CD14-positive monocyte (primary cell): Measurements from ENCODE around the gene HDAC4. TPM values are rescaled to one million over a fixed set of nuclear protein-coding genes. Genes with fewer than 3 reads are reported as not detected.
A peak's percentile ranks its signal among the peaks of the same experiment; 100 is the strongest.

Source experiments
- DNase-seq, 3 donors: peaks; one replicate each; pipeline ENCODE4 v3.0.0-alpha.2; 2011 to 2022
- H2AFZ ChIP-seq: 2 replicates; pipeline ENCODE4 v1.6.0; 2012; ENCODE audit warnings: mild to moderate bottlenecking, low read depth, low read length, inconsistent platforms; ENCODE audit not compliant: insufficient read depth, poor library complexity, severe bottlenecking
- H3K27ac ChIP-seq, 2 donors: 1 replicate in 1 of 2; 2 replicates in 1 of 2; pipeline ENCODE4 v1.5.1; 2012 to 2013; ENCODE audit warnings: low read length in 2 of 2, control low read depth in 1 of 2, inconsistent platforms in 1 of 2, low read depth in 1 of 2, mild to moderate bottlenecking in 1 of 2
- H3K27me3 ChIP-seq, 2 donors: one replicate each; pipeline versions ENCODE4 v1.6.0 to v1.6.1; 2011 to 2013; ENCODE audit warnings: low read length in 2 of 2; ENCODE audit not compliant: control insufficient read depth in 2 of 2, insufficient read depth in 2 of 2
- H3K36me3 ChIP-seq, 2 donors: replicated peaks in 1 of 2; 1 replicate in 1 of 2; 2 replicates in 1 of 2; pipeline versions ENCODE4 v1.5.1 to v1.6.1; 2012 to 2013; ENCODE audit warnings: low read length in 2 of 2, control low read depth in 1 of 2, inconsistent platforms in 1 of 2, mild to moderate bottlenecking in 1 of 2; ENCODE audit not compliant: insufficient read depth in 2 of 2, control insufficient read depth in 1 of 2
- H3K4me1 ChIP-seq, 2 donors: 1 replicate in 1 of 2; 2 replicates in 1 of 2; pipeline versions ENCODE4 v1.5.1 to v1.6.1; 2012 to 2013; ENCODE audit warnings: low read length in 2 of 2, control low read depth in 1 of 2, inconsistent platforms in 1 of 2, mild to moderate bottlenecking in 1 of 2, moderate library complexity in 1 of 2; ENCODE audit not compliant: insufficient read depth in 2 of 2, control insufficient read depth in 1 of 2
- H3K4me2 ChIP-seq: replicated peaks from 2 replicates; pipeline ENCODE3; 2012; ENCODE audit warnings: low read length, moderate library complexity, mild to moderate bottlenecking; ENCODE audit not compliant: poor library complexity, severe bottlenecking; ENCODE audit errors: extremely low read depth
- H3K4me3 ChIP-seq, 3 experiments: fragments of 200-600 bp in 1 of 3; sonication (generic) in 1 of 3; replicated peaks in 1 of 3; 1 replicate in 2 of 3; 2 replicates in 1 of 3; pipeline ENCODE4 v1.5.1; 2011 to 2013; ENCODE audit warnings: low read length in 3 of 3, mild to moderate bottlenecking in 3 of 3, control low read depth in 2 of 3, low read depth in 2 of 3, inconsistent platforms in 1 of 3, moderate library complexity in 1 of 3
- H3K79me2 ChIP-seq: 2 replicates; pipeline ENCODE4 v1.6.0; 2012; ENCODE audit warnings: mild to moderate bottlenecking, control low read depth, inconsistent platforms, low read length, moderate library complexity; ENCODE audit not compliant: insufficient read depth
- H3K9ac ChIP-seq: 2 replicates; pipeline ENCODE4 v1.6.0; 2017; ENCODE audit warnings: low read length, mild to moderate bottlenecking; ENCODE audit not compliant: insufficient read depth, poor library complexity, severe bottlenecking
- H3K9me3 ChIP-seq, 2 donors: replicated peaks in 1 of 2; 1 replicate in 1 of 2; 2 replicates in 1 of 2; pipeline versions ENCODE4 v1.5.1 to v1.6.1; 2012 to 2013; ENCODE audit warnings: low read length in 2 of 2, control low read depth in 1 of 2; ENCODE audit not compliant: control insufficient read depth in 1 of 2, insufficient read depth in 1 of 2
- H4K20me1 ChIP-seq: 2 replicates; pipeline ENCODE4 v1.6.0; 2012; ENCODE audit warnings: mild to moderate bottlenecking, low read length, control low read depth, moderate library complexity; ENCODE audit not compliant: insufficient read depth
- H3K27ac Mint-ChIP-seq, 7 donors: one replicate each; pipeline ENCODE4 v1.8.0; 2020; ENCODE audit warnings: mild to moderate bottlenecking in 7 of 7, mixed read lengths in 7 of 7, moderate library complexity in 6 of 7, inconsistent platforms in 2 of 7
- H3K27me3 Mint-ChIP-seq, 3 donors: one replicate each; pipeline ENCODE4 v1.8.0; 2021 to 2022; ENCODE audit warnings: low read depth in 3 of 3, mild to moderate bottlenecking in 3 of 3, mixed read lengths in 3 of 3, moderate library complexity in 3 of 3, inconsistent platforms in 1 of 3
- H3K36me3 Mint-ChIP-seq, 2 donors: one replicate each; pipeline ENCODE4 v1.8.0; 2020; ENCODE audit warnings: mixed read lengths in 2 of 2, inconsistent platforms in 1 of 2, mild to moderate bottlenecking in 1 of 2
- H3K4me1 Mint-ChIP-seq: one replicate; pipeline ENCODE4 v1.8.0; 2020; ENCODE audit warnings: mild to moderate bottlenecking, mixed read lengths
- H3K4me3 Mint-ChIP-seq, 2 donors: one replicate each; pipeline ENCODE4 v1.8.0; 2020; ENCODE audit warnings: mild to moderate bottlenecking in 2 of 2, mixed read lengths in 2 of 2, moderate library complexity in 1 of 2
- H3K9me3 Mint-ChIP-seq, 7 donors: one replicate each; pipeline ENCODE4 v1.8.0; 2020 to 2022; ENCODE audit warnings: mixed read lengths in 7 of 7, mild to moderate bottlenecking in 6 of 7, moderate library complexity in 6 of 7, inconsistent platforms in 2 of 7
- WGBS: methylation state at CpG from one replicate; pipeline ENCODE4 v1.1.5; 2013; ENCODE audit warnings: missing lambda C conversion rate; ENCODE audit not compliant: insufficient coverage; 5-methylcytosine and 5-hydroxymethylcytosine counted together
- intact Hi-C, 2 donors: fragments of 100-400 bp; cut with micrococcal nuclease; formaldehyde crosslinking; loops; one replicate each; pipeline versions ENCODE4 v1.15.0 to v1.15.1; 2023
- polyA plus RNA-seq, 3 donors: library from polyadenylated mRNA; depleted of rRNA in 1 of 3; unstranded in 2 of 3; stranded (reverse) in 1 of 3; fragments of 300-500 nt in 2 of 3; fragments of >200 nt in 1 of 3; fragmentation: Illumina TruSeq in 2 of 3; gene quantifications; 1 replicate in 2 of 3; 2 replicates in 1 of 3; pipeline ENCODE4 v1.2.3, GENCODE V29; 2012 to 2021
- TF ChIP-seq, protein P1 (sequence below): fragments of 200-600 bp; IDR thresholded peaks from one replicate; pipeline ENCODE4 v1.8.0; 2022; ENCODE audit warnings: antibody characterized with exemption, mild to moderate bottlenecking

HDAC4 gene
- polyA plus RNA-seq, 3 donors, result 3.3 to 23.0 (median 4.5) TPM

DNA sequence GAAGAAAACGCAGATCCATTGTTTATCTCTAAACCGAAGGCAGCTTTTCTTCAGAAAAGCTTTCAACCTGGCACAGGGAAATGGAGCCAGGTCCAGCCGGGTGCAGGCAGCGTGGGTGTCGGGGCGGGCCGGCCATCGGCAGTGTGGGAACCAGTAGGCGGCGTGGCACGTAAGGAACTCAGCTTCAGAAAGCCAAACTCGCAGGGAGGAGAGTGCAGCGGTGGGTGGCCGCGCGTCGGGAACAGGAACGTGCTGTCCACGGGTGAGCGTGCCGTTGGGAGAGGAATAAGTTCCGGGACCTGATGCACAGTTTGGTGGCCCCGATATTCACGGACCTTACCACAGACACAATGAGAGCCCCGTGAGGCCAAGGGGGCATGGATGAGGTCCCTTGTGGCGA, 282.6 kb downstream of the HDAC4 start:
- intact Hi-C loops, result no loop called here
- H3K79me2 ChIP-seq, result no peaks in the 10 kb centered on the region
- H3K27ac Mint-ChIP-seq, result peak overlapping the region; percentile 27 to 80 (median 39)
- H3K9ac ChIP-seq, result no peak overlapping the region
- TF ChIP-seq, protein P1, sequence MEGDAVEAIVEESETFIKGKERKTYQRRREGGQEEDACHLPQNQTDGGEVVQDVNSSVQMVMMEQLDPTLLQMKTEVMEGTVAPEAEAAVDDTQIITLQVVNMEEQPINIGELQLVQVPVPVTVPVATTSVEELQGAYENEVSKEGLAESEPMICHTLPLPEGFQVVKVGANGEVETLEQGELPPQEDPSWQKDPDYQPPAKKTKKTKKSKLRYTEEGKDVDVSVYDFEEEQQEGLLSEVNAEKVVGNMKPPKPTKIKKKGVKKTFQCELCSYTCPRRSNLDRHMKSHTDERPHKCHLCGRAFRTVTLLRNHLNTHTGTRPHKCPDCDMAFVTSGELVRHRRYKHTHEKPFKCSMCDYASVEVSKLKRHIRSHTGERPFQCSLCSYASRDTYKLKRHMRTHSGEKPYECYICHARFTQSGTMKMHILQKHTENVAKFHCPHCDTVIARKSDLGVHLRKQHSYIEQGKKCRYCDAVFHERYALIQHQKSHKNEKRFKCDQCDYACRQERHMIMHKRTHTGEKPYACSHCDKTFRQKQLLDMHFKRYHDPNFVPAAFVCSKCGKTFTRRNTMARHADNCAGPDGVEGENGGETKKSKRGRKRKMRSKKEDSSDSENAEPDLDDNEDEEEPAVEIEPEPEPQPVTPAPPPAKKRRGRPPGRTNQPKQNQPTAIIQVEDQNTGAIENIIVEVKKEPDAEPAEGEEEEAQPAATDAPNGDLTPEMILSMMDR, result no peak
- H3K9me3 ChIP-seq, result no peaks in the 10 kb centered on the region
- H3K36me3 Mint-ChIP-seq, result peaks cover 61 to 83% of the 10 kb centered on the region in 2 donors
- H3K9me3 Mint-ChIP-seq, result peaks cover 0 to 1% (median 0%) of the 10 kb centered on the region in 7 donors
- no peaks in the 10 kb centered on the region for H3K27me3 ChIP-seq
- H4K20me1 ChIP-seq, result peaks cover 67% of the 10 kb centered on the region
- H3K4me1 ChIP-seq, result peaks cover 34 to 56% of the 10 kb centered on the region in 2 donors
- peak overlapping the region; percentile 18 to 65 for H3K27ac ChIP-seq
- H2AFZ ChIP-seq, result no peak overlapping the region
- peak overlapping the region; percentile 37 for H3K4me2 ChIP-seq
- H3K27me3 Mint-ChIP-seq, result peaks cover 0 to 2% (median 0%) of the 10 kb centered on the region in 3 donors
- H3K36me3 ChIP-seq, result peaks cover 48 to 78% of the 10 kb centered on the region in 2 donors
- H3K4me3 ChIP-seq, result peak overlapping the region in 1 of 3 experiments; percentile 33
- DNase-seq, result no peak
- H3K4me1 Mint-ChIP-seq, result peaks cover 51% of the 10 kb centered on the region
- H3K4me3 Mint-ChIP-seq, result peak overlapping the region; percentile 39 to 58
- WGBS, result 77% methylated on average over 26 of the region's 26 CpGs

DNA sequence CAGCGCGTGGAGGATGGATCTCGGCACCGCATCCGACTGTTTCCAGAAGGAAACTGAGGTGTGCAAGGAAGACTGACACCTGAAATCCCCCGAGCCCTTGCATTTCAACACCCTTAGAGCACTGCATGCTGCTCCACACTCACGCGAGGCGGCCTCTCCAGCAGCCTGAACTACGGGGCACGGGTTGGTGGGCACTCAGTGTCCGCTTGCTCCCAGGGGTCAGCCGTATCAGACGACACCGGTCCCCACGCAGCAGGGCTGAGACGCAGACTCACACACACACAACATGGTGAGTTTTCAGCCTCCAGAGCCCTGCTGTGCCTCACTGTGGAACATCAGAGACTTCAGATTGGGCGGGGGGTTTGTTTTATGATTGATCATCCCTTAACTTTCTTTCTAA, 283.0 kb downstream of the HDAC4 start:
- peaks cover 51% of the 10 kb centered on the region for H3K4me1 Mint-ChIP-seq
- H3K4me3 Mint-ChIP-seq, result no peak overlapping the region
- H3K9me3 Mint-ChIP-seq, result peaks cover 0 to 1% (median 0%) of the 10 kb centered on the region in 7 donors
- no peak overlapping the region for H3K9ac ChIP-seq
- no peak overlapping the region for H3K4me3 ChIP-seq
- no peaks in the 10 kb centered on the region for H3K27me3 ChIP-seq
- TF ChIP-seq, protein P1, result no peak
- peak overlapping the region; percentile 18 to 65 for H3K27ac ChIP-seq
- H3K27ac Mint-ChIP-seq, result peak overlapping the region in 4 of 7 donors; percentile 27 to 80 (median 44)
- DNase-seq, result no peak
- intact Hi-C loops, result no loop called here
- H4K20me1 ChIP-seq, result peaks cover 67% of the 10 kb centered on the region
- H3K4me1 ChIP-seq, result peaks cover 34 to 56% of the 10 kb centered on the region in 2 donors
- WGBS, result 98% methylated on average over 14 of the region's 18 CpGs
- H3K9me3 ChIP-seq, result no peaks in the 10 kb centered on the region
- peaks cover 0 to 2% (median 0%) of the 10 kb centered on the region in 3 donors for H3K27me3 Mint-ChIP-seq
- no peak overlapping the region for H2AFZ ChIP-seq
- no peaks in the 10 kb centered on the region for H3K79me2 ChIP-seq
- H3K36me3 ChIP-seq, result peaks cover 45 to 78% of the 10 kb centered on the region in 2 donors
- H3K4me2 ChIP-seq, result no peak overlapping the region
- H3K36me3 Mint-ChIP-seq, result peaks cover 60 to 83% of the 10 kb centered on the region in 2 donors
